ENCODE data around the gene FBXL16.
"Not testable (repeated sequence)": the region's sequence is repeated elsewhere in the genome, so short reads cannot be mapped to it uniquely, and the experiment has no call there.

The FBXL16 gene

DNA sequence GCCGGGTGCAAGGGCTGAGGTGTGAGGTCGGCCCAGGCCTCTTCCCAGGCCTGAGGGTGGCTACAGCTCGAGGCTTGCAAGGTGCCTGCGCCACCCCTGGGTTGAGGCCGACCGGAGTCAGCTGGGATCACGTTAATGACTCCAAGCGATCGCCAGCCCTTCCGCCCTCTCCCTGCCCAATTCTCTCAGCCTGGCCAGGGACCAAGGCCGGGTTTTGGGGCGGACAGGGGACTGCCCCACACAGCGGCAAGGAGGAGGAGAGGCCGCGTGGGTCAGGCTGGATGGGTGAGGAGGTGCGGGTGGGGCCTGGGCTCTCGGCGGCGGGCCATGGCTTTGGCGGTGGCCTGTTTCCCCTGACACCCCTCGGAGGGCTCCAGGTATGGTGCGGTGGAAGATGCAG is 12.2 kb downstream of the FBXL16 start:
- ATAC-seq (replicated peaks): no peak
- Mint-ChIP-seq H3K27me3 (no peaks in the 10 kb centered on the region), H3K9me3 (no peaks in the 10 kb centered on the region), H3K36me3 (ENCODE audit: insufficient read depth) (peaks cover 9% of the 10 kb centered on the region), H3K27ac (peak overlapping the region in 1 of 2 donors; percentile 33), H3K4me1 (ENCODE audit: low read depth in 2 of 2) (peaks cover 15 to 24% of the 10 kb centered on the region in 2 donors), H3K4me3 (peak overlapping the region; percentile 54 to 86)
- DNase-seq: no peak

DNA sequence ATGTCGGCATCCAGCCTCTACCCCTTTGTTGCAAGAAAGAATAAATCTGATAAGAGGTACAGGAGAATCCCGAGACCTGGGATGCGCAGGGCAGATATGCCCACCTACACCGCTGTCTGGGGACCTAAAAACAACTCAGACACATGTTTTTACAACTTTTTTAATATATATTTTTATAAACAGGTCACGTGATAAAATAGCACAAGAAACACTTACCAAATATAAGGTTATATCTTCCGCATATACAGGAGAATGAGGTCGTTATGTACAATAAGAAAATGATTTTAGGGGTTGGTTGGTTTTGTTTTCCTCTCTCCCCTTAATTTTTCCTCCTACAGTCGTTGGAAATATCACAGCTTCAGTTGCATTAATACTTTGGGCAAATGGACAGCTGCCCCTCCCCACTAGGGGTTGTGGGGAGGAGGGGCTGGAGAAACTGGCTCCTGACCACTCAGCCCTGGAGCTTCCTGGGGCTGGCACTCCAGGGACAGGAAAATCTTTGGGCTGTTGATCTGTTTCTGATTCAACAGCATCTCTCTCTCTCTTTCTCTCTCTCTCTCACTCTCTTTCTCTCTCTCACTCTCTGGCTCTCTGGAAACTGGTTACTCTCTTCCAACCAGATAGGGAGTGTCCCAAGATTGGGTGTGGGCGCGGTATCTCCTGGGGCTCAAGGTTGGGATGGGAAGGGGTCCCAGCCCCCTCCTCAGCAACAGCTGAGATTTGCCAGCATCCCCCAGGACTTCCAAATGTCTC is 13.1 kb downstream of the FBXL16 start:
- Mint-ChIP-seq H3K36me3 (ENCODE audit: insufficient read depth) (peaks cover 9% of the 10 kb centered on the region), H3K27me3 (no peaks in the 10 kb centered on the region), H3K9me3 (no peaks in the 10 kb centered on the region), H3K4me1 (ENCODE audit: low read depth in 2 of 2) (peaks cover 15 to 24% of the 10 kb centered on the region in 2 donors), H3K4me3 (peak overlapping the region in 1 of 2 donors; percentile 86), H3K27ac (peak overlapping the region; percentile 33 to 44)
- ATAC-seq (replicated peaks) (no peak), DNase-seq (no peak)

DNA sequence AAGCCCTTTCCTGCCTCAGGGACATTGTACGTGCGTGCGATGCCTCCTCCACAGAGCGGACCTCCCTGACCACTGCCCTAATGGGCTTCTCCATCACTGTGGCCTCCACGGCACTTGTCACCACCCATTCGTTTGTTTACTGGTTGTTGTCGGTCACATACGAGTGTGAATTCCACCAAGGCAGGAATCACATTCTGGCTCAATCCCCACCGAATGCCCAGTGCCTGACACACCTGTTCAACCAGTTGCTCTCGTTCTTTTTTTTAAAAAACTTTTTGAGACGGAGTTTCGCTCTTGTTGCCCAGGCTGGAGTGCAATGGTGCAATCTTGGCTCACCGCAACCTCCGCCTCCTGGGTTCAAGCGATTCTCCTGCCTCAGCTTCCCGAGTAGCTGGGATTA is 14.4 kb downstream of the FBXL16 start:
- not testable (repeated sequence) for ATAC-seq (replicated peaks); H3K36me3 Mint-ChIP-seq (ENCODE audit: insufficient read depth); DNase-seq; H3K9me3 Mint-ChIP-seq; H3K27me3 Mint-ChIP-seq
- Mint-ChIP-seq H3K4me3 (peak overlapping the region; percentile 87 to 90), H3K27ac (peak overlapping the region; percentile 89 to 91), H3K4me1 (ENCODE audit: low read depth in 2 of 2) (peaks cover 15 to 24% of the 10 kb centered on the region in 2 donors)

DNA sequence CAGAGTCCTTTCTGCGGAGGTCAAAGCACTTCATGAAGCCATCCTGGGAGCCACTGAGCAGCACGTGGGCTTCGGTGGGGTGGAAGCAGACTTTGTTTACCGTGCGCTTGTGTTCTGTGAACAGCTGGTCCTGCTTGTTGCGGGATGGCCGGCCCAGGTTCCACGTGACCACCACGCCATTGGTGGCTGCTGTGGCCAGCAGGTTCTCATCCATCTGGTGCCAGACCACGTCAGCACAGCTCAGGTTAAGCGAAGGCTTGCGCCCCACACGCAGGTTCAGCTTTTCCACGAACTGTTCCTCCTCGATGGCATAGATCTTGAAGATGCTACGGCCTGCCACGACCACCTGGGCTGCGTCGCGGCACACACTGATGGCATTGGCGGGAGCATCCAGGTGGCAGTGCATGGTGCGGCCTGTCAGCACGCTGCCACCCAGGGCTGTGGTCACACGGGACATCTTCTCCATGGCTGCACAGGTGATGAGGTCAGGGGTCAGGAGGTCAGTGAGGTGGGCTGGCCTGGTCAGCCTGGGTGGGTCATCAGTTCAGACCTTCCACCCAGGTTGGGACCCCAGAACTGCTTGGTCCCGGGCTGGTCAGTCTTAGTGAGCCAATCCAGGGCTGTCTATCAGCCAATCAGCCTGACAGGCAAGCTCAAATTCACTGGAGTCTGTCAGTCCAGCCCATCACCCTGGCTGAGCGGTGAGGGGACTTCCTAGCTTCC is 16.3 kb downstream of the FBXL16 start:
- no peaks in the 10 kb centered on the region for H3K9me3 Mint-ChIP-seq
- H3K4me1 Mint-ChIP-seq (ENCODE audit: low read depth in 2 of 2): peaks cover 11 to 25% of the 10 kb centered on the region in 2 donors
- H3K36me3 Mint-ChIP-seq (ENCODE audit: insufficient read depth): peaks cover 9% of the 10 kb centered on the region
- no peak for DNase-seq
- peak overlapping the region; percentile 87 to 90 for H3K4me3 Mint-ChIP-seq
- no peaks in the 10 kb centered on the region for H3K27me3 Mint-ChIP-seq
- ATAC-seq (replicated peaks): no peak
- H3K27ac Mint-ChIP-seq: peak overlapping the region; percentile 89 to 91

DNA sequence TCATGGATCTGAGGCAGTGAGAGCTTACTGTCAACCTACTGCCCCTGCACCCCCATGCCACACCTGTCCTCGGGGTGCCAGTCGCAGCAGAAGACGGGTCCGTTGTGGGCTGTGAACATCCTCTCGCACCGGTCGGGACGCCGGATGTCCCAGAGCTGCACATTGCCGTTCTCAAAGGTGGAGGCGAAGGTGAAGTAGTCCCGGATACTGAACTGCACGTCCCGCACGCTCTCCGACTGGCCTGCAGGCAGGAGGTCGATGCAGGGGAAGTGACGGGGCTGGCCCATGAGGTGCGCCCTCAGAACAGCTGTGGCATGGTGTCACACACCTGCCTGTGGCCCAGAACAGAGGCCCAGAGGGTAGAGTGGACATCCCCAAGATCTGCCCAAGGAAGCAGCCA is 18.1 kb downstream of the FBXL16 start:
- no peak for ATAC-seq (replicated peaks)
- peaks cover 25% of the 10 kb centered on the region for H3K36me3 Mint-ChIP-seq (ENCODE audit: insufficient read depth)
- peaks cover 11 to 28% of the 10 kb centered on the region in 2 donors for H3K4me1 Mint-ChIP-seq (ENCODE audit: low read depth in 2 of 2)
- H3K27me3 Mint-ChIP-seq: no peaks in the 10 kb centered on the region
- no peaks in the 10 kb centered on the region for H3K9me3 Mint-ChIP-seq
- H3K4me3 Mint-ChIP-seq: peak overlapping the region in 1 of 2 donors; percentile 90
- H3K27ac Mint-ChIP-seq: no peak overlapping the region
- DNase-seq: no peak

DNA sequence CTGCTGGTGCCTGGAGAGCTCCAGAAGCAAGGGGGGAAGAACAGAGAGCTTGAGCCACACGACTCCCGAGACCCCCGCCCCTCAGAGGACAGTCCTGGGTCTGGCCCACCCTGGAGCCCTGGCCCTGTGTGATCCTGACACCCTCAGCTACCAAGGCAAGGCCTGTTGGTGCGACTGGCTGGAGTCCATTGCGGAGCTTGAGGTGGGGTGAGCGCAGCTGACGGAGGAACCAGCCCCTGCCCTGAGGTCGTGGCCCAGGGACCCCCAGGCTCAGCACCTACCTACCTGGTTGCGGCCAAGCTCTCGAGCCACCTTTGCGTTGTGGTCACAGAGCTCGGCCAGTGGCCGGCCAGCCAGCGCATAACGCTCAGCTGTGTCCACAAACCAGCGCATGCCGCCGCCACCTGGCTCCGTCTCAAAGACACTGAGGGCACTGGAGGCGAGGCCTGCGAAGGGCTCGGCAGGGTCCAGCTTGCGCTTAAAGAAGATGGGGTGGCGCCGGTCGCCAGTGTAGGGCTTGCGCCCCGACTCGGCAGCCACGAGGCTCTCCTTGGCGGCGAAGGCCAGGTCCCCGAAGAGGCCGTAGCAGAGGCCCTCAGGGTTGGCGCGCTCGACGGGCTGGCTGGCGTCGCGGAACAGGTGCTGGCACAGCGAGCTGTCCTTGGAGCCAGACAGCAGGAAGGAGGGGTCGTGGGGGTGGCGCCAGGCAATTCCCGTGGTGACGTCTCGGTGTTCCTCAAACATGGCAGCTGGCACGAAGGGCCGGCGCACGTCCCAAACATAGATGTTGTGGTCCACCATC is 18.9 kb downstream of the FBXL16 start:
- Mint-ChIP-seq H3K9me3 (no peaks in the 10 kb centered on the region), H3K4me3 (no peak overlapping the region), H3K27me3 (no peaks in the 10 kb centered on the region), H3K36me3 (ENCODE audit: insufficient read depth) (peaks cover 34% of the 10 kb centered on the region), H3K4me1 (ENCODE audit: low read depth in 2 of 2) (peaks cover 13 to 35% of the 10 kb centered on the region in 2 donors), H3K27ac (no peak overlapping the region)
- ATAC-seq (replicated peaks) (no peak), DNase-seq (no peak)

DNA sequence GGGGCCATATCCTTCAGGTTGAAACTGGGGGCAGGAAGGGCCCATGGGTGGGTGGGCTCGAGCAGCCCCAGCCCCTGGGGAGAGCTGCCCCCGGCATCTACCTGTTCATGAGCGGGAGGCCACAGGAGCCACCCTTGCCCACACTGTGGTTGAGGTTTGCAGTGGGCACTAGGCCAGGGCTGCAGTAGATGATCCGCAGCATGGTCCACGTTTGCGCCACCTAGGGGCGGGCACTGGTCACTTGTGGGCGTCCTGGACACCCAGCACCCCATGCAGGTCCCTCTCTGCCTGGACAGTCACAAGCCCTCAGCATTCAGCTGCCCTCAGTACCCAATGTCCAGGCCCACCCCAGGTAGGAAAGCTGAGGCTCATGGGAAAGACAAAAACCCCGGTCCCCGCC is 19.6 kb downstream of the FBXL16 start:
- DNase-seq (no peak), ATAC-seq (replicated peaks) (no peak)
- H3K4me1 Mint-ChIP-seq (ENCODE audit: low read depth in 2 of 2): peaks cover 10 to 42% of the 10 kb centered on the region in 2 donors
- H3K9me3 Mint-ChIP-seq: no peaks in the 10 kb centered on the region
- peak overlapping the region; percentile 55 to 65 for H3K4me3 Mint-ChIP-seq
- H3K27me3 Mint-ChIP-seq: no peaks in the 10 kb centered on the region
- H3K36me3 Mint-ChIP-seq (ENCODE audit: insufficient read depth): peaks cover 37% of the 10 kb centered on the region
- peak overlapping the region in 1 of 2 donors; percentile 78 for H3K27ac Mint-ChIP-seq

DNA sequence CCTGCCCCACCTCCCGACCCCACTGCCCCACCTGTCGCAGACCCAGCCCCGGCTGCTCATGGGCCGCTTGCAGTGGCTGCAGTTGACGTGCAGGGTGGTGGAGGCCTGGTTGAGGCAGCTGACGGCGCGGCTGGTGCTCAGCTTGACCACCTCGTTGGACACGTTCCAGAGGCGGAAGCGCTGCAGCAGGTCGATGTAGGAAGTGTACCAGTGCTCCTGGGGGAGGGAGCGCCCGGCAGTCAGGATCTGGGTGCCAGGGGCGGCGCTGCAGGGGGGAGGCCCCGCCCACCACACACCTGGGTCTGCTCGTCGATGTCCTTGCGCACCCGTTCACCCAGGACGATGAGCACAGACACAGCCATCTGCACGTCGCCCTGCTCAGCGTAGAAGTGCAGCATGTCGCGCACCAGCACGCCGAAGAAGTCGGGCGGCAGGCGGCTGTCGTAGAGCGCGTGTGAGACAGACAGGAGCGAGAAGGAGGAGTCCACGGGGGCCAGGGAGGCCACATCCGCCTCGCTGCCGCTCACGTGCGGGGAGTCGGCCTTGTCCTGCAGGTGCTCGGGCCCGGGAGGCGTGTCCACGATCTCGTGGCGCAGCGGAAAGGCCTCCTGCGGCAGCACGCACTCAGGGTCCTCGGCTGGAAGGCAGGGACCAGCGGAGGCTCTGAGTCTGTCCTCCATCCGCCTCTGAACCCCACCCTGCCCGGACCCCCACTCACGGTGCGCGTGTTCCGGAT is 20.5 kb downstream of the FBXL16 start:
- Mint-ChIP-seq H3K4me3 (peak overlapping the region in 1 of 2 donors; percentile 65), H3K27me3 (no peaks in the 10 kb centered on the region), H3K4me1 (ENCODE audit: low read depth in 2 of 2) (peaks cover 5 to 41% of the 10 kb centered on the region in 2 donors), H3K36me3 (ENCODE audit: insufficient read depth) (peaks cover 35% of the 10 kb centered on the region), H3K9me3 (no peaks in the 10 kb centered on the region), H3K27ac (peak overlapping the region in 1 of 2 donors; percentile 83)
- ATAC-seq (replicated peaks) (no peak), DNase-seq (no peak)

DNA sequence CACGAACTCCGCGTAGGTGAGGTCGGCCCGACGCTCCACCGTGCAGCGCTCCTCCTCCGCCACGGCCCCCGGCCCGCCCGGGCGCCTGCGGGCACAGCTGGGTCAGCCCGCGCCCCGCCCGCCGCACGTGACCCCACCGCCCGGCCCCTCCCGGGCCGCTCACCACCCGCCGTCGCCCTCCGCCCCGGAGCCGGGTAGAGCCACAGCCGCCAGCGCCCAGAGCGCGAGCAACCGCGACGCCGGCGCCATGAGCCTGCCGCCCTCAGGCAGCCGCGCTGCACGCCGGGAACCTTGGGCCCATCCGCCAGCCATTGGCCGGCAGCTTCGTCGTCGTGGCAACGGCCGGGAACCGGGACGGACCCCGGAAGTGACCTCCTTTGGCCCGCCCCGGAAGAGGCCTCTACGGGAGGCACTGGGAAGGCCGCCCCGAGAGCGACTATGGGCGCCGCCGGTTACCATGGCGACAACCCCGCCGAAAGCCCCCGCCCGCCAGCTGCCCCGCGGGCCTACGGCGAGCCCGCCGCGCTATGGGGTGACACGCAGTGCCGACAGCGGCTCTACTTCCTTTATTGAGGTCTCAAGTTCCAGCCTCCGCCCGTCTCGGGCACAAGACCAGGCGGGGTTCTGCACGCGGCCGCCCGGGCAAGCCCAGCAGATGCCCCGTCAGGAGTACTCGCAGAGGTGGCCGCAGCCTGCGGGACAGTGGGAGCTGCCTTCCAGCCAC is 21.4 kb downstream of the FBXL16 start, which contains the start of gene JMJD8:
Gene JMJD8, minus strand, starts transcription at position 264 of the 724 bp plus-strand sequence. Its CDS starts 15 bp downstream, at position 249.
- Mint-ChIP-seq H3K27me3 (no peaks in the 10 kb centered on the region), H3K4me3 (peak within 1 kb of the TSS; percentile 75 to 78), H3K27ac (peak within 1 kb of the TSS; percentile 75 to 83), H3K4me1 (ENCODE audit: low read depth in 2 of 2) (peaks cover 7 to 35% of the 10 kb centered on the region in 2 donors), H3K9me3 (no peaks in the 10 kb centered on the region), H3K36me3 (ENCODE audit: insufficient read depth) (peaks cover 35% of the 10 kb centered on the region)
- DNase-seq: peak; percentile 91 to 96 (median 94)
- peak; percentile 76 for ATAC-seq (replicated peaks)

DNA sequence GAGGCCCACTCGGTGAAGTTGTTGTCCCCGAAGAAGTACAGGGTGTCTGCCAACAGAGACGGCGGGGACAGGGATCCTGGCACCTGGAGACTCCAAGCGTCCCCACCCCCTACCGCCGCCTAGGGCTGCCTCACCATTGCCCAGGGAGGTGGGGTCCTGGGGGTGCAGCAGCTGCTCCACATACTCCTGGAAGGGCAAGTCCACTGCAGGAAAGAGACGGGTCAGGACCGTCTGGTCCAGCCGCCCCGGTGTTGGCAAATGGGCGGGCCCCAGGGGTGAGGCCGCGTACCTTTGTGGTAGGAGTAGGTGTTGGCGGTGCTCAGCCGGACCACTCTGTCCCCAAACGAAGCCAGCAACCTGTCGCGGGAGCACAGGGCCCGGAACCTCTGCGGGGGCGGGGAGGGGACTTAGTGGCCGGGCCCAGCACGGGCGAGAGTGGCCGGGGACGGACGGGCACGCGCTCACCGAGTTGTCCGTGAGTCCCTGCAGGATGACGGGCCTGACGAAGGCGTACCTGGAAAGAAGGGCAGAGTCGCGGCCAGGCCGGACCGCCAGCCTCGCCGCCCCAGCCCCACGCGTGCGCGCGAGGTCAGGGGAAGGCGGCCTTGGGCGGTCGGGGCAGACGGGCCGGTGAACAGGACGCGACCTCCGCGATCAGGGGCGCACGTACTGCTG is 22.1 kb downstream of the FBXL16 start:
- DNase-seq (no peak), ATAC-seq (replicated peaks) (no peak)
- H3K27me3 Mint-ChIP-seq: no peaks in the 10 kb centered on the region
- peak overlapping the region; percentile 65 to 83 for H3K27ac Mint-ChIP-seq
- H3K9me3 Mint-ChIP-seq: no peaks in the 10 kb centered on the region
- H3K4me3 Mint-ChIP-seq: peak overlapping the region; percentile 75 to 78
- H3K36me3 Mint-ChIP-seq (ENCODE audit: insufficient read depth): peaks cover 35% of the 10 kb centered on the region
- H3K4me1 Mint-ChIP-seq (ENCODE audit: low read depth in 2 of 2): peaks cover 7 to 35% of the 10 kb centered on the region in 2 donors

DNA sequence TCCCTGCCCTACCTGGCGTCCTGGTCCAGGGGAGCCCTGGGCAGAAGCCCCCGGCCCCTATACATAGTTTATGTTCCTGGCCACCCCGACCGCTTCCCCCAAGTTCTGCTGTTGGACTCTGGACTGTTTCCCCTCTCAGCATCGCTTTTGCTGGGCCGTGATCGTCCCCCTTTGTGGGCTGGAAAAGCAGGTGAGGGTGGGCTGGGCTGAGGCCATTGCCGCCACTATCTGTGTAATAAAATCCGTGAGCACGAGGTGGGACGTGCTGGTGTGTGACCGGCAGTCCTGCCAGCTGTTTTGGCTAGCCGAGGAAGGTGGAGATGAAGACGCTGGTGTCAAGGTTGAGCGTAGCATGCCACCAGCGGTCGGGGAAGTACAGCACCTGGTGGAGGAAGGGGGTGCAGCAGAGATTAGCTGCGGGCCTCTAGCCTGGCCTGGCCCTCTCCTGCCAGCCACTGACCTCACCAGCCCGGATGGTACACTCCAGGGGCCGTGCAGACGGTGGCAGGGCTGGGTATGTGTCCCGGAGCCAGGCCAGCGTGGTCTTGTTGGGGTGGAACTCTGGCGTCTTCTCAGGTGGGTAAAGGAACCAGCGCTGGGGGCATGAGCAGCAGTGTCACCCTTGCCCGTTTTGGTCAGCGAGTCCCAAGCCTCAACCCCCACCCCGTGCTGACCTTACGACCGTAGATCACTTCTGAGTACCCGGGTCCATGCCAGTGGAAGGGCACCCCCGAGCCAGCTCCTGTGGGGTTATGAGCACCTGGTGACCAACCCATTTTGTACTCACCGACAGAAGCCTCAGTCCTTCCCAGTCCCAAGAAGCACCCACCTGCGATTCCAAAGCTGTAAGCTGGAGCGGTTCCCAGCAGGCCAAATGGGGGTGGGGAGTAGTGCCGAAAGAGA is 22.9 kb downstream of the FBXL16 start:
- H3K9me3 Mint-ChIP-seq: no peaks in the 10 kb centered on the region
- DNase-seq: no peak
- H3K4me1 Mint-ChIP-seq (ENCODE audit: low read depth in 2 of 2): peaks cover 7 to 35% of the 10 kb centered on the region in 2 donors
- peak overlapping the region; percentile 75 to 78 for H3K4me3 Mint-ChIP-seq
- no peaks in the 10 kb centered on the region for H3K27me3 Mint-ChIP-seq
- H3K36me3 Mint-ChIP-seq (ENCODE audit: insufficient read depth): peaks cover 35% of the 10 kb centered on the region
- H3K27ac Mint-ChIP-seq: peak overlapping the region; percentile 65 to 83
- ATAC-seq (replicated peaks): no peak

Data from effector memory CD8-positive, alpha-beta T cell (primary cell).